Cardiac muscle cell (in vitro differentiated cells and primary cell): ENCODE data around the gene C16orf74. TPM values are rescaled to one million over a fixed set of nuclear protein-coding genes. Genes with fewer than 3 reads are reported as not detected.

Source experiments
- DNase-seq, 2 donors: peaks; one replicate each; pipeline versions ENCODE4 v3.0.0 to v3.0.0-alpha.2; 2010 to 2017; ENCODE audit warnings: low read depth in 1 of 2, low spot score in 1 of 2
- H3K27ac ChIP-seq: fragments of 200-600 bp; sonication (generic); 2 replicates; pipeline ENCODE4 v1.5.1; 2016
- H3K27me3 ChIP-seq: fragments of 200-600 bp; sonication (generic); 2 replicates; pipeline ENCODE4 v1.6.0; 2016; ENCODE audit warnings: control low read depth
- H3K36me3 ChIP-seq: fragments of 200-600 bp; sonication (generic); 2 replicates; pipeline ENCODE4 v1.5.1; 2016; ENCODE audit warnings: control low read depth
- H3K4me1 ChIP-seq: fragments of 200-600 bp; sonication (generic); 2 replicates; pipeline ENCODE4 v1.8.1; 2017; ENCODE audit warnings: low read depth, mild to moderate bottlenecking, mixed run types
- H3K4me3 ChIP-seq: fragments of 200-600 bp; sonication (generic); 2 replicates; pipeline ENCODE4 v1.5.1; 2016; ENCODE audit warnings: mild to moderate bottlenecking
- H3K9me3 ChIP-seq: fragments of 200-600 bp; sonication (generic); 2 replicates; pipeline ENCODE4 v1.5.1; 2017; ENCODE audit warnings: low read depth, mild to moderate bottlenecking, control low read depth
- polyA plus RNA-seq: library from polyadenylated mRNA; unstranded; fragments of >200 nt; fragmentation: Nextera tagmentation; extraction: Ambion mirVana; gene quantifications from 2 replicates; pipeline ENCODE4 v1.2.1, GENCODE V29; 2016
- total RNA-seq: library from RNA; depleted of rRNA; stranded (reverse); fragments of >200 nt; gene quantifications from 2 replicates; pipeline ENCODE4 v1.2.3, GENCODE V29; 2016
- TF ChIP-seq, protein P1 (sequence below): IDR thresholded peaks from 2 replicates; pipeline ENCODE4 v1.5.1; 2012; ENCODE audit warnings: low read depth, mild to moderate bottlenecking, low read length

Gene C16orf74
- total and polyA plus RNA-seq, 2 experiments from 2014 or later = 37.9 to 49.7 TPM

DNA sequence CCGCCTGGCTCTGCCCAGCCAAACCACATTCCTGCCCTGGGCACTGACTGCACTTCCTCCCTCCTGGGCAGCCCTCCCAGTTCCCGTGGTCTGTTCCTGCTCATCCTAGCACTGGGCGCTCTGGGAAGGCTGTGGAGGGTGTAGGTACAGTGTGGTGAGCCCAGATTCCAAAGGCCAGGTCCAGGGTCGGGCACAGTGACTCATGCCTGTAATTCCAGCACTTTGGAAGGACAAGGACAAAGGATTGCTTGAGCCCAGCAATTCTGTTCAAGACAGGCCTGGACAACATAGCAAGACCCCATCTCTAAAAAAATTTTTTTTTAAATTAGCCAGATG lies 30.6 kb downstream of the C16orf74 start:
- Histone ChIP-seq H3K9me3 (no peaks in the 10 kb centered on the region), H3K27ac (no peak overlapping the region), H3K36me3 (no peaks in the 10 kb centered on the region), H3K4me3 (no peak overlapping the region), H3K27me3 (peaks cover 23% of the 10 kb centered on the region), H3K4me1 (peaks cover 11% of the 10 kb centered on the region)
- TF ChIP-seq, protein P1, sequence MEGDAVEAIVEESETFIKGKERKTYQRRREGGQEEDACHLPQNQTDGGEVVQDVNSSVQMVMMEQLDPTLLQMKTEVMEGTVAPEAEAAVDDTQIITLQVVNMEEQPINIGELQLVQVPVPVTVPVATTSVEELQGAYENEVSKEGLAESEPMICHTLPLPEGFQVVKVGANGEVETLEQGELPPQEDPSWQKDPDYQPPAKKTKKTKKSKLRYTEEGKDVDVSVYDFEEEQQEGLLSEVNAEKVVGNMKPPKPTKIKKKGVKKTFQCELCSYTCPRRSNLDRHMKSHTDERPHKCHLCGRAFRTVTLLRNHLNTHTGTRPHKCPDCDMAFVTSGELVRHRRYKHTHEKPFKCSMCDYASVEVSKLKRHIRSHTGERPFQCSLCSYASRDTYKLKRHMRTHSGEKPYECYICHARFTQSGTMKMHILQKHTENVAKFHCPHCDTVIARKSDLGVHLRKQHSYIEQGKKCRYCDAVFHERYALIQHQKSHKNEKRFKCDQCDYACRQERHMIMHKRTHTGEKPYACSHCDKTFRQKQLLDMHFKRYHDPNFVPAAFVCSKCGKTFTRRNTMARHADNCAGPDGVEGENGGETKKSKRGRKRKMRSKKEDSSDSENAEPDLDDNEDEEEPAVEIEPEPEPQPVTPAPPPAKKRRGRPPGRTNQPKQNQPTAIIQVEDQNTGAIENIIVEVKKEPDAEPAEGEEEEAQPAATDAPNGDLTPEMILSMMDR = no peak
- DNase-seq = no peak

- Histone ChIP-seq H3K4me1 (peaks cover 11% of the 10 kb centered on the region), H3K36me3 (no peaks in the 10 kb centered on the region), H3K27me3 (peaks cover 26% of the 10 kb centered on the region), H3K9me3 (no peaks in the 10 kb centered on the region), H3K4me3 (no peak overlapping the region), H3K27ac (no peak overlapping the region)
- TF ChIP-seq, protein P1 = no peak
- no peak for DNase-seq
Observed at GRCh38 chr16:85719605-85720301, 31.1 kb downstream of the C16orf74 start.

GRCh38 chr16:85718682-85719081 lies 32.2 kb downstream of the C16orf74 start:
- Histone ChIP-seq H3K4me1 (peaks cover 11% of the 10 kb centered on the region), H3K27me3 (peaks cover 26% of the 10 kb centered on the region), H3K27ac (no peak overlapping the region), H3K36me3 (no peaks in the 10 kb centered on the region), H3K4me3 (no peak overlapping the region), H3K9me3 (no peaks in the 10 kb centered on the region)
- DNase-seq = peak in 1 of 2 donors; percentile 41
- TF ChIP-seq, protein P1 = peak; percentile 58

GRCh38 chr16:85718153-85718477 lies 32.8 kb downstream of the C16orf74 start:
- Histone ChIP-seq H3K27ac (no peak overlapping the region), H3K9me3 (no peaks in the 10 kb centered on the region), H3K4me1 (peaks cover 11% of the 10 kb centered on the region), H3K27me3 (peaks cover 26% of the 10 kb centered on the region), H3K4me3 (no peak overlapping the region), H3K36me3 (no peaks in the 10 kb centered on the region)
- TF ChIP-seq, protein P1 = no peak
- no peak for DNase-seq

DNA sequence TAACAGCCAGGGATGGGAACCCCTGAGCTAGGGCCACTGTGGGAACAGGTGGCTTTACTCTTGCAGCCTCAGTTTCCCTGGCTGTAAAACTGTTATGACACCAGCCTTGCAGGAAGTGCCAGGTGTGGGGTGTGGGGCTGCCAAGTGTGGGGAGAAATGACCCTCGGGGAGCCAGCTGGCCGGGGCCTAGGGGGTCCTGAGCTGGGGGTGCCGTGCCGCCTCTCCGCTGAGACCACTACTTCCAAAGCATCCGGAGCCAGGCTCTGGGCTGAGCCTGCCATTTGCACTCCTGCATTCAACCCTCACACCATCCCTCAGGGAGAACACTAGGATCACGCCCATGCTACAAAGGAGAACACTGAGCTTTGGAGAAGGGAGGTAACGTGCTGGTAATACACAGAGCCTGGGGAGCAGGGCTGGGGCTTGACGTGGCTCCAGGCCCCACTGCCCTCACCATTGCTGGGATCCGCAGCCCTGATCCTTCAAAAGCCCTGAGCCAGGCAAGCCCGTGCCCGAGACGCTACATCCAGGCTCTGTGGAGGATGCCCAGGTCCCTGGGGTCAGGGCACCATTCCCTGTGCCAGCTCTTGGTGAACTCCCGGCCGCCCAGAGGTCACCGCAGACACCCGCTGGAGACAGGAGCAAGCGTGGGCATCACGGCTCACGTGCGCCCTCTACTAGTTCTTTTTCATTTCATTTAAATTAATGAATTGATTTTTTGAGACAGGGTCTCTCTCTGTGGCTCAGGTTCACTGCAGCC lies 33.3 kb downstream of the C16orf74 start:
- TF ChIP-seq, protein P1 = peak; percentile 55
- Histone ChIP-seq H3K27ac (no peak overlapping the region), H3K4me1 (peaks cover 11% of the 10 kb centered on the region), H3K27me3 (peaks cover 26% of the 10 kb centered on the region), H3K4me3 (no peak overlapping the region), H3K9me3 (no peaks in the 10 kb centered on the region), H3K36me3 (no peaks in the 10 kb centered on the region)
- peak; percentile 69 to 87 for DNase-seq
